ENCODE results near the gene OR1N1. TPM values are rescaled to one million over a fixed set of nuclear protein-coding genes. Genes with fewer than 3 reads are reported as not detected.
"Not testable (repeated sequence)": the region's sequence is repeated elsewhere in the genome, so short reads cannot be mapped to it uniquely, and the experiment has no call there.

The OR1N1 gene
- total RNA-seq, 1 experiment from 2014 or later, result not detected

DNA sequence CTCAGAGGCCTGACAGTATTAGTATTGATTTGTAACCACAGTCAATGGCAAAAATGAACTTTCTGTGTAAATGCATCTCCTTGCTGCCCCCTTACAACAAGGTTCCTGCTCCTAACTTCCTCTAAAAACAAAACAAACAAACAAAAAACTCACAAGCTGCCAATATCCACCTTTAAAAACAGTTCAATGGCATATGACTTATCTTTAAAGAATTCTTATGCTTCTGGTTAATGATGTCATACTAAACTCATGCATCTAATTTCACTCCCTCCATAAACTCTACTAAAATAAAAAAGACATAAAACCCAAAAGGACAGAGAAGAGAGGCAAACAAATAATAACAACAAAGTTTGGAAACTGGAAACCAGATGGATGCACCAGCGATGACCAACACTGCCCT is 9.0 kb upstream of the OR1N1 start:
- H3K4me3 ChIP-seq, result no peak overlapping the region
- no peak overlapping the region for H3K4me2 ChIP-seq
- no peaks in the 10 kb centered on the region for H3K4me1 ChIP-seq (replicated peaks; ENCODE audit: insufficient read depth)
- no peak overlapping the region for H3K27ac ChIP-seq
- peaks cover 50% of the 10 kb centered on the region for H3K27me3 ChIP-seq (ENCODE audit: insufficient read depth, low read depth)
- H3K36me3 ChIP-seq (ENCODE audit: low read depth), result no peaks in the 10 kb centered on the region
- H2AFZ ChIP-seq, result no peak overlapping the region
- BruUV-seq (replicated peaks), result no TSS peak
- no peaks in the 10 kb centered on the region for H3K9me2 ChIP-seq (ENCODE audit: insufficient read depth)
- TF ChIP-seq, protein P1, sequence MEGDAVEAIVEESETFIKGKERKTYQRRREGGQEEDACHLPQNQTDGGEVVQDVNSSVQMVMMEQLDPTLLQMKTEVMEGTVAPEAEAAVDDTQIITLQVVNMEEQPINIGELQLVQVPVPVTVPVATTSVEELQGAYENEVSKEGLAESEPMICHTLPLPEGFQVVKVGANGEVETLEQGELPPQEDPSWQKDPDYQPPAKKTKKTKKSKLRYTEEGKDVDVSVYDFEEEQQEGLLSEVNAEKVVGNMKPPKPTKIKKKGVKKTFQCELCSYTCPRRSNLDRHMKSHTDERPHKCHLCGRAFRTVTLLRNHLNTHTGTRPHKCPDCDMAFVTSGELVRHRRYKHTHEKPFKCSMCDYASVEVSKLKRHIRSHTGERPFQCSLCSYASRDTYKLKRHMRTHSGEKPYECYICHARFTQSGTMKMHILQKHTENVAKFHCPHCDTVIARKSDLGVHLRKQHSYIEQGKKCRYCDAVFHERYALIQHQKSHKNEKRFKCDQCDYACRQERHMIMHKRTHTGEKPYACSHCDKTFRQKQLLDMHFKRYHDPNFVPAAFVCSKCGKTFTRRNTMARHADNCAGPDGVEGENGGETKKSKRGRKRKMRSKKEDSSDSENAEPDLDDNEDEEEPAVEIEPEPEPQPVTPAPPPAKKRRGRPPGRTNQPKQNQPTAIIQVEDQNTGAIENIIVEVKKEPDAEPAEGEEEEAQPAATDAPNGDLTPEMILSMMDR (conservative IDR thresholded peaks at IDR 0.05), result no peak
- no peak for TF ChIP-seq EZH2 (IDR thresholded peaks at IDR 0.05; ENCODE audit: low read depth)
- no peaks in the 10 kb centered on the region for H4K20me1 ChIP-seq (ENCODE audit: insufficient read depth)
- ChIA-PET POLR2A (ENCODE audit: unreplicated experiment) (no interaction called here), CTCF (no interaction called here)
- H3K9me3 ChIP-seq (ENCODE audit: insufficient read depth, low read depth), result no peaks in the 10 kb centered on the region
- H3F3A ChIP-seq (ENCODE audit: insufficient read depth, low read depth), result no peaks in the 10 kb centered on the region
- intact Hi-C loops (cut with micrococcal nuclease; ENCODE audit: unreplicated experiment), result no loop called here
- H3K79me2 ChIP-seq (ENCODE audit: low read depth), result no peaks in the 10 kb centered on the region
- no peak for DNase-seq

GRCh38 chr9:122531157-122531556 is 4.1 kb upstream of the OR1N1 start:
- POLR2A ChIA-PET (ENCODE audit: unreplicated experiment); BruUV-seq (replicated peaks); H3K4me3 ChIP-seq; H3K36me3 ChIP-seq (ENCODE audit: low read depth); intact Hi-C loops (cut with micrococcal nuclease; ENCODE audit: unreplicated experiment); H3K4me1 ChIP-seq (replicated peaks; ENCODE audit: insufficient read depth); H2AFZ ChIP-seq; H3K27ac ChIP-seq; H4K20me1 ChIP-seq (ENCODE audit: insufficient read depth); DNase-seq; CTCF ChIA-PET; H3K79me2 ChIP-seq (ENCODE audit: low read depth); H3K9me2 ChIP-seq (ENCODE audit: insufficient read depth); H3F3A ChIP-seq (ENCODE audit: insufficient read depth, low read depth); H3K4me2 ChIP-seq; H3K9me3 ChIP-seq (ENCODE audit: insufficient read depth, low read depth): not testable (repeated sequence)
- H3K27me3 ChIP-seq (ENCODE audit: insufficient read depth, low read depth), result peaks cover 73% of the 10 kb centered on the region

GRCh38 chr9:122526602-122527001 is 491 bp downstream of the OR1N1 start:
- no peaks in the 10 kb centered on the region for H4K20me1 ChIP-seq (ENCODE audit: insufficient read depth)
- no peaks in the 10 kb centered on the region for H3K9me2 ChIP-seq (ENCODE audit: insufficient read depth)
- ChIA-PET CTCF (no interaction called here), POLR2A (ENCODE audit: unreplicated experiment) (no interaction called here)
- H2AFZ ChIP-seq, result no peak overlapping the region
- no peak overlapping the region for H3K4me3 ChIP-seq
- TF ChIP-seq, protein P1 (conservative IDR thresholded peaks at IDR 0.05), result no peak
- TF ChIP-seq EZH2 (IDR thresholded peaks at IDR 0.05; ENCODE audit: low read depth), result no peak
- intact Hi-C loops (cut with micrococcal nuclease; ENCODE audit: unreplicated experiment), result no loop called here
- no peaks in the 10 kb centered on the region for H3K79me2 ChIP-seq (ENCODE audit: low read depth)
- no peak overlapping the region for H3K4me2 ChIP-seq
- no peaks in the 10 kb centered on the region for H3K4me1 ChIP-seq (replicated peaks; ENCODE audit: insufficient read depth)
- no TSS peak for BruUV-seq (replicated peaks)
- no peak overlapping the region for H3K27ac ChIP-seq
- DNase-seq, result no peak
- H3F3A ChIP-seq (ENCODE audit: insufficient read depth, low read depth), result no peaks in the 10 kb centered on the region
- H3K27me3 ChIP-seq (ENCODE audit: insufficient read depth, low read depth), result peaks cover 43% of the 10 kb centered on the region
- H3K9me3 ChIP-seq (ENCODE audit: insufficient read depth, low read depth), result no peaks in the 10 kb centered on the region
- no peaks in the 10 kb centered on the region for H3K36me3 ChIP-seq (ENCODE audit: low read depth)

GRCh38 chr9:122519376-122519775 is 7.7 kb downstream of the OR1N1 start:
- no peaks in the 10 kb centered on the region for H3K36me3 ChIP-seq (ENCODE audit: low read depth)
- no peak overlapping the region for H3K27ac ChIP-seq
- no peaks in the 10 kb centered on the region for H3K9me2 ChIP-seq (ENCODE audit: insufficient read depth)
- TF ChIP-seq EZH2 (IDR thresholded peaks at IDR 0.05; ENCODE audit: low read depth), result no peak
- TF ChIP-seq, protein P1 (conservative IDR thresholded peaks at IDR 0.05), result no peak
- H3F3A ChIP-seq (ENCODE audit: insufficient read depth, low read depth), result no peaks in the 10 kb centered on the region
- CTCF ChIA-PET, result no interaction called here
- no peaks in the 10 kb centered on the region for H3K79me2 ChIP-seq (ENCODE audit: low read depth)
- peaks cover 32% of the 10 kb centered on the region for H3K27me3 ChIP-seq (ENCODE audit: insufficient read depth, low read depth)
- BruUV-seq (replicated peaks), result no TSS peak
- no peak for DNase-seq
- POLR2A ChIA-PET (ENCODE audit: unreplicated experiment), result no interaction called here
- no peaks in the 10 kb centered on the region for H3K9me3 ChIP-seq (ENCODE audit: insufficient read depth, low read depth)
- no peaks in the 10 kb centered on the region; the same call in 1 of the 2 replicates for H4K20me1 ChIP-seq (ENCODE audit: insufficient read depth)
- H3K4me2 ChIP-seq, result no peak overlapping the region
- no peaks in the 10 kb centered on the region for H3K4me1 ChIP-seq (replicated peaks; ENCODE audit: insufficient read depth)
- H2AFZ ChIP-seq, result no peak overlapping the region
- no peak overlapping the region for H3K4me3 ChIP-seq
- intact Hi-C loops (cut with micrococcal nuclease; ENCODE audit: unreplicated experiment), result no loop called here
